Activated CD8-positive, alpha-beta memory T cell treated with anti-CD3 and anti-CD28 coated beads for 1 hour (primary cell): ENCODE measurements around the gene LCN2.
"Not testable (repeated sequence)": the region's sequence is repeated elsewhere in the genome, so short reads cannot be mapped to it uniquely, and the experiment has no call there.

Experiments
- DNase-seq, 2 donors: peaks; one replicate each; pipeline ENCODE4 v3.0.0-alpha.2; 2020; ENCODE audit warnings: low read depth in 1 of 2; ENCODE audit errors: extremely low read depth in 1 of 2

The LCN2 gene

GRCh38 chr9:128163523-128164306, 14.5 kb downstream of the LCN2 start:
- no peak for DNase-seq

GRCh38 chr9:128164307-128164885, 15.1 kb downstream of the LCN2 start:
- no peak for DNase-seq

- no peak for DNase-seq
Measured at GRCh38 chr9:128166169-128166568, 16.9 kb downstream of the LCN2 start.

- DNase-seq: no peak
Measured at GRCh38 chr9:128167209-128167608, 18.0 kb downstream of the LCN2 start.

- DNase-seq: no peak
Measured at GRCh38 chr9:128168731-128169308, 19.6 kb downstream of the LCN2 start.

GRCh38 chr9:128169492-128169891, 20.2 kb downstream of the LCN2 start:
- no peak for DNase-seq

GRCh38 chr9:128169925-128170324, 20.7 kb downstream of the LCN2 start:
- DNase-seq: no peak

GRCh38 chr9:128174062-128174461, 24.8 kb downstream of the LCN2 start:
- DNase-seq: no peak

GRCh38 chr9:128175102-128175563, 25.9 kb downstream of the LCN2 start:
- no peak for DNase-seq

- no peak for DNase-seq
Measured at GRCh38 chr9:128175726-128176125, 26.5 kb downstream of the LCN2 start.

- DNase-seq: no peak
Measured at GRCh38 chr9:128178806-128179431, 29.7 kb downstream of the LCN2 start.

- DNase-seq: no peak
Measured at GRCh38 chr9:128180001-128180400, 30.7 kb downstream of the LCN2 start.

- no peak for DNase-seq
Measured at GRCh38 chr9:128180447-128180846, 31.2 kb downstream of the LCN2 start.

- DNase-seq: not testable (repeated sequence)
Measured at GRCh38 chr9:128181480-128181879, 32.2 kb downstream of the LCN2 start.

GRCh38 chr9:128182893-128183588, 33.8 kb downstream of the LCN2 start:
- no peak for DNase-seq

- DNase-seq: no peak
Measured at GRCh38 chr9:128185979-128186965, 37.0 kb downstream of the LCN2 start.

GRCh38 chr9:128187361-128187760, 38.1 kb downstream of the LCN2 start:
- no peak for DNase-seq

GRCh38 chr9:128188209-128188608, 39.0 kb downstream of the LCN2 start:
- DNase-seq: no peak

GRCh38 chr9:128190013-128190412, 40.8 kb downstream of the LCN2 start:
- DNase-seq: no peak
